ENCODE measurements around the gene ZNF239.

- TF ChIP-seq CTCF (IDR thresholded peaks at IDR 0.05) (no peak), POLR2A (IDR thresholded peaks at IDR 0.05) (no peak), POLR2AphosphoS5 (IDR thresholded peaks at IDR 0.05) (no peak), EP300 (IDR thresholded peaks at IDR 0.05) (no peak)
Measured at GRCh38 chr10:43594944-43595589, 20.7 kb upstream of the ZNF239 start.

All from sigmoid colon (tissue), 4 donors.